G401.6 (cell line): ENCODE results near the gene BRD9.
"Not testable (repeated sequence)": the region's sequence is repeated elsewhere in the genome, so short reads cannot be mapped to it uniquely, and the experiment has no call there.

Experiments
- FAIRE-seq: peaks from 2 replicates; lab custom pipeline; 2012; peaks lifted over from hg19 to GRCh38; lab: Jason Lieb, UNC

BRD9 gene

DNA sequence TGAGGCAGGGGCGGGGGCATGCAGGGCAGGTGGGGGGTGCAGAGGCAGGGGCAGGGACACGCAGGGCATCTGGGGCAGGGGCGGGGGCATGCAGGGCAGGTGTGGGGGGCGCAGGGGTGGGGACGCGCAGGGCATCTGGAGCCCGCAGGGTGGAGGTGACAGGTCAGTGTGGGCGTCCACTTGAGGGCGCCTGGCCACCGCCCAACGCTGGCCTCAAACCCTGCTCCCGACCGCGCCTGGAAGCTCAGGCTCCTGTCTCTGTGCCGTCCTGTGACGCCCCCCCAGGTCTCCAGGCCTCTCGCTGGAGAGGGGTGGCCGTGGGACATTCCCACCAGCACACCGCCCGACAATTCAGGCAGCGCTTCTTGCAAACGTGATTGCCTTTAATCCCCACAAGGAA, 48.7 kb downstream of the BRD9 start:
- not testable (repeated sequence) for FAIRE-seq

DNA sequence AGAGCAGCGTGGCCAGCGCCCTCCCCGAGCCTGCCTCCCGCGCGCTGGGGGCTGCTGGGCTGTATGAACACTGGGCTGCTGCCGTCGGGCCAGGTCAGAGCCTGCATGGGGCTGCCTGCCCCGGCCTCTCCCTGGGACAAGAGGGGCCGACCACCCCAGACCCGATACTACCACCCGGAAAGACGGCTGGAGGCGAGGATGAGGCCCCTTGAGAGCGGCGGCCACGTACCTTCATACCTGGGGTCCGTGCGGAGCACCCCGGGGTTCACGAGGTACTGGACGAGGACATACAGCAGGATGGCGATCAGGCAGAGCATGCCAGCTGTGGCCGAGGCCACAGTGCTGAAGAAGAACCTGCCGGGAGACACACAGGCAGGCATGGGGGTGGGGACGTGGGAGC, 49.2 kb downstream of the BRD9 start:
- not testable (repeated sequence) for FAIRE-seq

DNA sequence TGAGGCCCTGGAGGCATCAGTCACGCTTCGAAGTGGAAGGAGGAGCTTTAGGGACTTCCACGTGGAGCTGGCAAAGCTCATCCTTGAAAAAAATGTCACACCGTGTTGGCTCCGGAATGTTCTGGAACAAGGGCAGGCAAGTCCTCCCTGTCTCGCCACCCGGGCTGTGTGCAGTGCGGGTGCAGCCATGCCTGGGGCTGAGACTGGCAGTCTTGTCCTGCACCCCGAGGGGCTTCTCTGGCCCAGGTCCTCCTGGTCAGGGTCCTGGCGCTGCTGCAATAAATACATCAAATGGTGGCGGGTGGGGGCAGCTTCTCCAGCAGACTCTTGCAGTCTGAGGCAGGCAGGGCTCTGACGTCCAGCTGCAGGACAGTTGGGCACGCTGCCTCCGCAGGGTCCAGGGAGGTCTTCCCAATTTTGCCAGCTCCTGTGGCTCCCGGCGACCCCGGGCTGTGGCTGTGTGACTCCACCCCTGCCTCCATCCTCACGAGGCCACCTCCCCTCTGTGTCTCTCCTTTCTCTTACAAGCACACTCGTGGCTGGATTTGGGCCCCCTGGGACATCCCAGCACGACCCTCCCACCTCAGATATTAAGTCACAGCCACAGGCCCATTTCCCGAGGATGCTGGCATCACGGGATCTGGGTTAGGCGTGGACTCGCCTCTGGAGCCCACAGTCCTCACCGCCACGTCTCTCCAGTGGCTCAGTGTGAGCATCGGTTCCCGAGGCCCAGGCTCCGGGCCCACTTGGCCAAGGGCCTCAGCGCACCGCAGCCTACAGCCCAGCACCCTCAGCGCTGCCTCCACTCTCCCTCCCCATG, 50.0 kb downstream of the BRD9 start:
- not testable (repeated sequence) for FAIRE-seq

DNA sequence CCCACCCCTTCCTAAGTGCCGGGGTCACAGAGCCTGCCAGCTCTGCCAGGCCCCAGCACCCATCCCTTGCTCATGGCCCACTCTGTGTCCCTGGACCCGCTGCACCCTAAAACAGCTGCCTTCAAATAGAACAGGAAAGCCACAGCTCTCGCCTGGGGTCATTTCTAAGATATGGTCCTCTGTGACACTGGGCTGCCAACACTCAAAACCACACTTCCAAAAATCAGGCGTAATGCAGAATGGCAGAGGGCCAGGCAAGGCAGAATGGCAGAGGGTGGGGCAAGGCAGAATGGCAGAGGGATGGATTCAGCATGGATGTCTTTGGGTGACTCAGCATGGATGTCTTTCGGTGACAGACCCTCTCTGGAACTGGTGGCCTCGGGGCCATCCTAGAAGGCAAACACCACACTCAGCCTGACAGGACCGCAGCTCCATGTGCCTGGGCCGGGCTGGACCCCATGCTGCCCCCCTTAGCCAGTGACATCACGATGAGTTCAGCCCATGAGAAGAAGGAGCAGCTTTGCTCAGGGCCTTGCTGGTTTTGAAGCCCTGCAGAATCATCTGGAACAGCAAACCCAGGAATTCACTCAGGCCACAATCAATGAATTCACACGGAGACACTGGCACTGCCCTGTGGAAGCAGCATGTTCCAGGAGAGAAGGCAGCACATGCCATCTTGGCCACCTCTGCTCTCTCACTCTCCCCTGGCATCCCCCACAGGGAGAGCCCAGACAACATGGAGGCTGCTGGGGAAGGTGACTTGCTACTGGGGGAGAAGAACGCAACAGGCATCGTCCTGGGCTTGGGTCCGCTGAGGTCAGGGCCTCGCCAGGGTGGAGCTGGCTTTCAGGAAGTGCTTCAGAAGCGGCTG, 50.8 kb downstream of the BRD9 start:
- not testable (repeated sequence) for FAIRE-seq

DNA sequence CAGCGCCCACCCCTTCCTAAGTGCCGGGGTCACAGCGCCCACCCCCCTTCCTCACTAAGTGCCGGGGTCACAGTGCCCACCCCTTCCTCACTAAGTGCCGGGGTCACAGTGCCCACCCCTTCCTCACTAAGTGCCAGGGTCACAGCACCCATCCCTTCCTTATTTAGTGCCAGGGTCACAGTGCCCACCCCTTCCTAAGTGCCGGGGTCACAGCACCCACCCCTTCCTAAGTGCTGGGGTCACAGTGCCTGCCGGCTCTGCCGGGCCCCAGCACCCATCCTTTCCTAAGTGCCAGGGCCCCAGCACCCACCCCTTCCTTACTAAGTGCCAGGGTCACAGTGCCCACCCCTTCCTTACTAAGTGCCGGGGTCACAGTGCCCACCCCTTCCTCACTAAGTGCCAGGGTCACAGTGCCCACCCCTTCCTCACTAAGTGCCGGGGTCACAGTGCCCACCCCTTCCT, 51.6 kb downstream of the BRD9 start:
- not testable (repeated sequence) for FAIRE-seq

DNA sequence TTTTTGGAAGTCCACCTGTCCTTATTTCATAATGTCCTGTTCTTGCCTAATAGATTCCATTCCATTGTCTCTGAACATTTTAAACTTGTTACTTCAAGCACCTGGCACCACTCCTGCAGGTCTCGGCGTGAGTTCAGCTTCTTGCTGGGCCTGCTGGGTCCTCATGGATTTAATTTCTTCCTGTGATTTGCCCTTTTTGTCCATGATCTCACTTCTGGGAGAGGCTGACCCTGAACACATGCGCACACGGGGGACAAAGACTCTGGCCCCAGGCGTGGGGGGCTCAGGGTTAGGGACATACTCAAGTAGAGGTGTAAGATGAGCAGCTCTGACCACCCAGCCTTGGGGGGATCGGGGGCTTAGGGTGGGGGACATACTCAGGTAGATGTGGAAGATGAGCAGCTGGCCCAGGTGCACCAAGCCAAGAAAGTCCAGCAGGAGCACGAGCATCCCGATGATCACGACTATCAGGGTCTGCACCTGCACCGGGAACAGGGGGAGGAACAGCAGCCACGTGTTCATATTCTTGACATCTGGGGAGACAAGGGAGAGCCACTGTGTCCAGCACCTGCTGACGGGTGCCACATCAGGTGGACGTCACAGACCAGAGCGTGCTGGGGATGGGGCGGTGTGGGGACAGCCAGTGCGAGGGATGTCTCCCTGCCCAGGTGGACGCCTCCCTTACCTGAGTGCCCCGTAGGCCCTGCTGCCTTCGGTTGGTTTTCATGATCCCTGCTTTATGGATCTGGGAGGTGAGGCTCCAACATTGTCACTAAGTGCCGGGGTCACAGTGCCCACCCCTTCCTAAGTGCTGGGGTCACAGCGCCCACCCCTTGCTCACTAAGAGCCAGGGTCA, 52.3 kb downstream of the BRD9 start:
- FAIRE-seq = not testable (repeated sequence)

DNA sequence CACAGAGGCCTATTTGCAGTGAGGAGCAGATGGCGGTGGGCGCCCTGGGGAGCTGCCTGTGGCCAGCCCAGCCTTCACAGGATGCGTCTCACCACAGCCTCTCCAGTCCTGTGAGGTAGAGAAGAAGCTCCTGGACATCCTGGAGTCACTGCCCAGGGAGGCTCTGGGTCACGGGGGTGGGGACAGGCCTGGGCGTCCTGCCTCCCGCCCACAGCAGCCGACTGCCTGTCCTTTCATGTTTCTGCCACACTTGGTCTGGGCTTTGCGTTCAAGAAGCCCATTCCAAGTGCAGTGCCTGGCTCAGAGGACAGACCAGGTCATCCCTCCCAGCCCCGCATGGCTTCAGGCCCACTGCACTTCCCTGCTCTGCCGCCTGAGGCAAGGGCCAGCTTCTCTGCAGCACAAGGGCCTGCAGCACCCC, 54.2 kb downstream of the BRD9 start:
- FAIRE-seq = not testable (repeated sequence)

DNA sequence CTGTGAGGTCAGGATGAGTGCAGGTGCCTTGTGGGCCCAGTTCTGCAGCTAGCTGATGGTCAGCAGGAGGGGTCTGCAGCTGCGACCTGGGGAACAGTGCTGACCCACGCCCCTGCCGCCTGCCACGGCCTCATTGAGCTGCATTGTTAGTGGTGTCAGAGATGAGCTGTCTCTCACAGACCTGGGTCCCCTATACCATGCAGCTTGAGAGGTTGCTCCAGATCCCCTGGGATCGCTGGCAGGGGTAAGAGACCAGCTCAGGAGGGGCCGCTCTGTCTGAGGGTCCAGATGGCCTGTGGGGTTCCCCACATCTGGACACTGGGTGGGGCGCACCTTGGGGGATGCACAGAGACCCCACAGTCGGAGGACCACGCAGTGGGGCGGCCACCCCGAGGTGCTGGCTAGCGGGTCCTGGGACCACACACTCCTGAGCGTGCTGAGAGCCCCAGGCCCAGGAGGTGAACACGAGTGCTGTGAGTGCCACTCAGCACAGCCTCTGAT, 54.9 kb downstream of the BRD9 start:
- FAIRE-seq = not testable (repeated sequence)

DNA sequence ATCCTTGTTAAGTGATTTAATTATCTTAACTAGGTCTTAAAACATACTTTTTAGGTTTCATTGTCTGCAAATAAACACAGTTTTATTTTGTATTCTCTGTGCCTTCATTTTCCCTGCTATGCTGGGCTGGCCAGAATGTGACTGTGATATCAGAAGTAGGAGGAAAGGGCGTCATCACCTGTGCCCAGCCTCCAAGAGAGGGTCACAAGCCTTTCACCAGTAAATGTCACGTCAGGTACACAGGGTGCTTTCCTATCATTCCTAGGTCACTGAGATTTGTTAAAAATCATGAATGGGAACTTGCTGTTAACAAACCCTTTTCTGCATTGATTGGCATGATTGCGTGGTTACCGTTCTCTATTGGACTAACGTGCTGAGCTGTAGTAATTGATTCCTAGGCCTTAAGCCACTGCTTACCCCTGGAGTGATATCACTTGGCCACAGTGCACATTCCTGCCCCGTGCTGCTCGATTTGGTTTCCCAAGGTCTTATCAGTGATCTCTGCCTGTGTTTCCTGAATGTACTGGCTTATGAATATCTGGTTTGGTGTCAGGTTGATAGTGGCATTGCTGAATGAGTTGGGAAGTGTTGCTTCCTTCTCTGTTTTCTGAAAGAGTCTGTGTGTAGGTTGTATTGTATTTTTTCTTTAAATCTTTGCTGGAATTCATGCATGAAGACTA, 56.5 kb downstream of the BRD9 start:
- FAIRE-seq = not testable (repeated sequence)

DNA sequence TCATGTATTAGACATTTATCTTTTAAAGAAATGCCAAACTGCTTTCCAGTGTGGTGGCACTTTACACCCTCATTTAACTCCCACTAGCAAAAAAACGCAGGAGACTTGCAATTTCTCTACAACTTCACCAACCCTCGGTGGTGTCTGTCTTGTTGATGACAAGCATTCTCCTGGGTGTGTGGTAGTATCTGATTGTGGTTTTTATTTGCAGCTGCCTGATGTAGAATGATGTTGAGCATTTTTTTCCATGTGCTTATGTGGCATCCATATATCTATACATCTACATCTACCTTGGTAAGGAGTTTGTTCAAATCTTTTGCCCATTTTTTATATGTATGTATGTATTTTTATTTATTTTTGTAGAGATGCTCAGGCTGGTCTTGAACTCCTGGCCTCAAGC, 58.6 kb downstream of the BRD9 start:
- FAIRE-seq = not testable (repeated sequence)

DNA sequence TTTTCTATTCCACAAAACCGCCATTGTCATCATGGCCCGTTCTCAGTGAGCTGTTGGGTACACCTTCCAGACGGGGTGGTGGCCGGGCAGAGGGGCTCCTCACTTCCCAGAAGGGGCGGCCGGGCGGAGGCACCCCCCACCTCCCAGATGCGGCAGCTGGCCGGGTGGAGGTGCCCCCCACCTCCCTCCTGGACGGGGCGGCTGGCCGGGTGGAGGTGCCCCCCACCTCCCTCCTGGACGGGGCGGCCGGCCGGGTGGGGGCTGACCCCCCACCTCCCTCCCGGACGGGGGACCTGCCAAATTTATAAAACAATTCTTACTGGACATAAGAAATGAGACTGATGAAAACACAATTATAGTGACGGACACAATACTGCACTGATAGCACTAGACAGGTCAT, 64.4 kb downstream of the BRD9 start:
- not testable (repeated sequence) for FAIRE-seq

DNA sequence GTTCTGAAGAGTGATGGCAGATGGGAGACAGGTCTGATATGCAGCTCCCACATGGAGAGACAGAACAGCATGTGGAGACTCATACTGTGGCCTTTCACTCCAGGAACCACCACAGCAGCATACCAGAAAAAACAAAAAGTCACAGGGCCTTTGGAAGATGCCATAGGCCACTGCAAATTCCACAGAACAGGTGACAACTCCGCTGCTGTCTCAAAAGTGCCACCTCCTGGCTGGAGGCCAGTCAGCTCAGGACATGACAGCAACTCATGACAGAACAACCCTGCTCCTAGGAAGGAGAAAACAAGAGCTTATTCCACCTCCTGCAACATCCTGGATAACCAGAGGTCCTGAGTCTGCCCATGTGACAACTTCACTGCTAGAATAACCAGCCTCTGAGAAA, 67.1 kb downstream of the BRD9 start:
- not testable (repeated sequence) for FAIRE-seq

DNA sequence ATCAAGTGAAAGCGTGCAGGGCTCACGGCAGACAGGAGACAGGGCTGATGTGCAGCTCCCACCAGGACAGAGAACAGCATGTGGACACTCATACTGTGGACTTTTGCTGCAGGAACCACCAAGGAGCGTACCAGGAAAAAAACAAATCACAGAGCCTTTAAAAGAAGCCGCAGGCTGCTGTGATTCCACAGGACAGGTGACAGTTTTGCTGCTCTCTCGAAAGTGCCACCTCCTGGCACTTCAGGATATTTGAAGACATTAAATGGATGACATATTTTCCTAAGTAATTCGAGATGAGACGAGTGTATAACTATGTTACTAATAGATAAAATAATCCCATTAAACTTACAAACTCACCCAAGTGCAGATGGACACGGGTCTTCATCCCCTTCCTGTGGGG, 71.1 kb downstream of the BRD9 start:
- FAIRE-seq = no peak

DNA sequence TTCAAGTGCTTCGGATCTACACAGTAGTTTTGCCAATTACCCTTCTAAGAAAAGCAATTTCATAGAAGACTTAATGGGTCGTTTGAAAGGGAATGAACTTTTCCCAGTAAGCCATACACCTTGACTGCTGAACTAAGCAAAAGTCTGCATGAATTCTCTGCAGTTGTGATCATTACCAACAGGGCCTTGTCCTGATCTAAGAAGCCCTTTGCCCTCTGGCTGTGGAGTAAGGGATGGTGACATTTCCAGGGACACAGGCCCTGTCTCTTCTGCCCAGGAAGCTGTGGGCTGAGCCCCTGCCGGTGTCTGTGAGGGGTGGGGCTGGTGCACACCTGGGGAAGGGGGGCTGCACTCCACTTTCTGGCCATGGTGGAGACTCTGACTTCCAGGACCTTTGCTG, 72.4 kb downstream of the BRD9 start:
- FAIRE-seq = no peak

DNA sequence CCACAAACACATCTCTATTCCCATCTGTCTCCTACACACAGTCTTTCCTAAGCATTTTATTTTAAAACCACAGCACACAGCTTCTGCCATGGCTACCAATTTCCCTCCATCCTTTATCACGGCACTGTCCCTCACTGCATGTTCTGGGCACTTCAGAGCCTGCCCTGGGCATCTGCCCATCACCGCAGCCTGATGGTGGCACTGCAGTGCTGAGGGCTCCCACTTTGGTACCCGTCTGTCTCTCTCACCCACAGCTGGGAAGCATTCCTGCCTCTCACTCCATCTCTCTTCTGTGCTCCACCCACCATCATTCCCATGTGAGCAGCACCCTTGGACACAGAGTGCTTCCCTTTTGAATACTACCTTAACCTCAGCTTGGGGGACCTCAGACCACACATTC, 73.5 kb downstream of the BRD9 start:
- no peak for FAIRE-seq

DNA sequence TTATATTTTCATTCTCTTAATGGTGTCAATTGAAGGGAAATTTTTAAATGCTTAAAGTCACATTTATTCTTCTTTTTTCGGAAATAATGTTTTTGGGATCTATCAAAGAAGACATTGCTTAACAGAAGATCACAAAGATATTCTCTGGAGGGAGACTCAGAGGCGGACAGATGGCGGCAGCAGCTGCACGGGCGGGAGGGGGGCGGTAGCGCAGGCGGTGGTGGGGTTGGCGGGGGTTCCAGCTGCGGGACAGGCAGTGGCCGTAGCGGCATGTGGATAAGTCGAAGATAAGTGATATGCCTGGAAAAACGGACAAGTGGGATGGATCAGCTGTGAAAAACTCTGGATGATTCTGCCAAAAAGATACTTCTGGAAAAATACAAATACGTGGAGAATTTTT, 76.4 kb downstream of the BRD9 start:
- FAIRE-seq = no peak

DNA sequence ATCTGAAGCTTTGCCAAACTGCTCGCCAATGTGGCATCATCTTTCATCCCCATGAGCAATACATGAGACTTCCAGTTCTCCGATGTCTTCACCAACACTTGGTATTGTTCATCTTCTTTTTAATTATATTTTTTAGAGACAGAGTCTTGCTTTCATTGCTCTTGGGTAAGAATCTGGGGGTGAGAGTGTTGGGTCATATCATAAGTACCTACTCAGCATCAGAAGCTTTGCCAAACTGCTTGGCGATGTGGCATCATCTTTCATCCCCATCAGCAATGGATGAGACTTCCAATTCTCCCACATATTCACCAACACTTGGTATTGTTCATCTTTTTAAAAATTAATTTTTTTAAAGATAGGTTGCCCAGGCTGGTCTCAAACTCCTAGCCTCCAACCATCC, 77.2 kb downstream of the BRD9 start:
- FAIRE-seq = no peak
